Tibial nerve (tissue), 4 donors: Measurements from ENCODE around the gene DOC2B. TPM values are rescaled to one million over a fixed set of nuclear protein-coding genes. Genes with fewer than 3 reads are reported as not detected.

Source experiments
- DNase-seq, 2 donors: peaks; one replicate each; pipeline ENCODE4 v3.0.0-alpha.2; 2019; ENCODE audit warnings: low spot score in 2 of 2
- H3K27ac ChIP-seq, 4 donors: fragments of 200-600 bp; sonication (generic) in 3 of 4; one replicate each; pipeline ENCODE4 v1.5.1; 2017 to 2019; ENCODE audit warnings: mild to moderate bottlenecking in 1 of 4
- H3K27me3 ChIP-seq, 2 donors: fragments of 200-600 bp; sonication (generic) in 1 of 2; one replicate each; pipeline versions ENCODE4 v1.5.1 to v1.6.0; 2017 to 2019
- H3K36me3 ChIP-seq, 3 donors: fragments of 200-600 bp; sonication (generic); one replicate each; pipeline ENCODE4 v1.5.1; 2018 to 2019
- H3K4me1 ChIP-seq, 4 donors: fragments of 200-600 bp; sonication (generic) in 3 of 4; one replicate each; pipeline ENCODE4 v1.5.1; 2017 to 2019
- H3K4me3 ChIP-seq, 4 donors: fragments of 200-600 bp; sonication (generic) in 3 of 4; one replicate each; pipeline ENCODE4 v1.5.1; 2017 to 2019; ENCODE audit warnings: mild to moderate bottlenecking in 1 of 4, moderate library complexity in 1 of 4
- H3K9me3 ChIP-seq, 4 donors: fragments of 200-600 bp; sonication (generic) in 3 of 4; one replicate each; pipeline ENCODE4 v1.5.1; 2017 to 2019
- EP300 ChIP-seq, 2 donors: sonication (generic); formaldehyde crosslinking; IDR thresholded peaks; one replicate each; pipeline ENCODE4 v1.6.1; 2017; ENCODE audit warnings: antibody characterized with exemption in 2 of 2, mild to moderate bottlenecking in 1 of 2
- POLR2A ChIP-seq, 2 donors: fragments of 450-650 bp; IDR thresholded peaks; one replicate each; pipeline ENCODE4 v1.6.1; 2017; ENCODE audit warnings: antibody characterized with exemption in 2 of 2, mild to moderate bottlenecking in 2 of 2, moderate library complexity in 2 of 2
- WGBS, 2 donors: methylation state at CpG; one replicate each; pipeline ENCODE4 v1.1.5; 2018; 5-methylcytosine and 5-hydroxymethylcytosine counted together
- total RNA-seq, 4 donors: library from RNA; depleted of rRNA; stranded (reverse); fragments of >200 nt; gene quantifications; one replicate each; pipeline ENCODE4 v1.1.0, GENCODE V29; 2016
- TF ChIP-seq, protein P1 (sequence below), 5 experiments: fragments of 200-600 bp in 3 of 5; fragments of 450-650 bp in 2 of 5; sonication (generic) in 3 of 5; IDR thresholded peaks; one replicate each; pipeline ENCODE4 v1.5.1; 2016 to 2019; ENCODE audit warnings: antibody characterized with exemption in 5 of 5, mild to moderate bottlenecking in 3 of 5, moderate library complexity in 2 of 5

DOC2B gene
- total RNA-seq, 4 donors from 2014 or later, result 11.7 to 29.4 (median 16.0) TPM

DNA sequence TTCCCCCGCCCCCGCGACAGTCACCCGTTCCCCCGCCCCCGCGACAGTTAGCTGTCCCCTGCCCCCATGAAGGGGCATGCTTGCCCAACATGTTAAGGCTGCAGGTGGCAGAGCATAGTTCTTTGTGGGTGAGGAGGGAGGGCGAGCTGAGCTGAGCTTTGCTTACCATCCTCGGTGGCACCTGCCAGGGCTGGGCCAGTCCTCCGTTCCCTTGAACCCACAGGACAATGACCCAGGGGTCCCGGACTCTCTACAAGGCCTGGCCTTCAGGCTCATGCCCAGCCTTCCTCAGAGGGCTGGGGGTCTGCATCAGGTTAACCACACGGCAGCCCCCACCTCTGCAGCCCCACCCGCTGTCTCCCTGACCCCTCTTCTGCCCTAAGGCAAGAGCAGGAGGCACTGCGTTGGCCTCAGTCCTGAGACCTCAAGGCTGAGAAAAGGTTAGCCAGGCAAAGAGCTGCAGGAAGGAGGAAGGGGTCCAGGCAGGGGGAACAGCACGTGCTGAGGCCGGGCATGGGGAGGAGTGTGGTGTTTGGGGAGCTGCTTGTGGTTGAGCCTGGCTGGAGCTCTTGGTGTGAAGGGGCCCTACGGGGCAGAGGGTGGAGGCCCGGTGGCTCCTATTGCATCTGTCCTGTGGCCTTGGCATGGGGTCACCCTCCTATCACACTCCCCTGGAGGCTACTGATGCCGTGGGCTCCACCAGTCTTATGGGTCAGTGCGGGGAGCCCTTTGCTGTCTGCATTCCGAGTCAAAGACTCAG lies 11.4 kb upstream of the DOC2B start:
- Histone ChIP-seq H3K27ac (no peak overlapping the region), H3K9me3 (no peaks in the 10 kb centered on the region), H3K36me3 (no peaks in the 10 kb centered on the region), H3K27me3 (peaks cover 0 to 24% of the 10 kb centered on the region in 2 donors), H3K4me1 (no peaks in the 10 kb centered on the region), H3K4me3 (no peak overlapping the region)
- no peak for DNase-seq
- 73 to 84% methylated on average over 10 to 14 of the region's 21 CpGs for WGBS, 2 donors
- TF ChIP-seq, protein P1, sequence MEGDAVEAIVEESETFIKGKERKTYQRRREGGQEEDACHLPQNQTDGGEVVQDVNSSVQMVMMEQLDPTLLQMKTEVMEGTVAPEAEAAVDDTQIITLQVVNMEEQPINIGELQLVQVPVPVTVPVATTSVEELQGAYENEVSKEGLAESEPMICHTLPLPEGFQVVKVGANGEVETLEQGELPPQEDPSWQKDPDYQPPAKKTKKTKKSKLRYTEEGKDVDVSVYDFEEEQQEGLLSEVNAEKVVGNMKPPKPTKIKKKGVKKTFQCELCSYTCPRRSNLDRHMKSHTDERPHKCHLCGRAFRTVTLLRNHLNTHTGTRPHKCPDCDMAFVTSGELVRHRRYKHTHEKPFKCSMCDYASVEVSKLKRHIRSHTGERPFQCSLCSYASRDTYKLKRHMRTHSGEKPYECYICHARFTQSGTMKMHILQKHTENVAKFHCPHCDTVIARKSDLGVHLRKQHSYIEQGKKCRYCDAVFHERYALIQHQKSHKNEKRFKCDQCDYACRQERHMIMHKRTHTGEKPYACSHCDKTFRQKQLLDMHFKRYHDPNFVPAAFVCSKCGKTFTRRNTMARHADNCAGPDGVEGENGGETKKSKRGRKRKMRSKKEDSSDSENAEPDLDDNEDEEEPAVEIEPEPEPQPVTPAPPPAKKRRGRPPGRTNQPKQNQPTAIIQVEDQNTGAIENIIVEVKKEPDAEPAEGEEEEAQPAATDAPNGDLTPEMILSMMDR (IDR thresholded peaks at IDR 0.05), result no peak
- no peak for TF ChIP-seq POLR2A (IDR thresholded peaks at IDR 0.05)

DNA sequence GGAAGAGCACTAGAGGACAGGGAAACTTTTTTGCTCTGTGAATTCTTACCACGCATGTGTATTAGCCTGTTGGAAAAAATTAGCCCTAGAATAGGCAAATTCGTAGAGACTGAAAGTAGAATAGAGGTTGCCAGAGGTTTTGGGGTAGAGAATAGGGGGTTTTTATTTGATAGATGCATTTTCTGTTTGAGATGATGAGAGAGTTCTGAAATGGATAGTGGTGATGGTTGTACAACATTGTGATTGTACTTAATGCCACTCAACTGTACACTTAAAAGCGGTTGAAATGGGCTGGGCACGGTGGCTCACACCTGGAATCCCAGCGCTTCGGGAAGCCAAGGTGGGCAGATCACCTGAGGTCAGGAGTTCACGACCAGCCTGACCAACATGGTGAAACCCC lies 8.0 kb upstream of the DOC2B start:
- no peak overlapping the region for H3K27ac ChIP-seq
- no peaks in the 10 kb centered on the region for H3K4me1 ChIP-seq
- H3K36me3 ChIP-seq, result no peaks in the 10 kb centered on the region
- H3K9me3 ChIP-seq, result no peaks in the 10 kb centered on the region
- H3K4me3 ChIP-seq, result no peak overlapping the region
- H3K27me3 ChIP-seq, result peaks cover 0 to 11% of the 10 kb centered on the region in 2 donors
- WGBS, 2 donors, result 78% methylated on average over 7 of the region's 7 CpGs
- no peak for TF ChIP-seq EP300 (IDR thresholded peaks at IDR 0.05)
- no peak for TF ChIP-seq POLR2A (IDR thresholded peaks at IDR 0.05)
- TF ChIP-seq, protein P1 (IDR thresholded peaks at IDR 0.05), result no peak
- DNase-seq, result no peak

DNA sequence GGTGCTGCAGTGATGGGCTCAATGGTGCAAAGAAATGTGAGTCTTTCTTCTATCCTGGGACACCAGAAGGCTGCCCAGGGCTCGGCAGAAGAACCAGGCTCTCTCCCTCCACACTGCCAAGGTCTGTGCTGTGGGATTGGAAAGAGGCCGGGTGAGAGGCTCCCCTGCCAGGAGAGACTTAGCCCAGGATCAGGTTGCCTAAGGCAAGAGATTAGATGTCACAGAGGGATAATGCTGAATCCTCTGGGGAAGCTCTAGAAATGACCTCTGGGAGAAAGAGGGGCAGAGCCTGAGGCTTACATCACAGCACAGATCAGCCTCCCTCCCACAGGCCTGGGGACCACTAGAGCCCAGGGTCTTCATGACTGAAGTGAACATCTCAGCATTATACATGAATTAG lies 5.7 kb upstream of the DOC2B start:
- Histone ChIP-seq H3K27ac (no peak overlapping the region), H3K27me3 (peaks cover 0 to 22% of the 10 kb centered on the region in 2 donors), H3K36me3 (no peaks in the 10 kb centered on the region), H3K4me1 (peaks cover 0 to under 1% (median 0%) of the 10 kb centered on the region in 4 donors), H3K4me3 (no peak overlapping the region), H3K9me3 (no peaks in the 10 kb centered on the region)
- DNase-seq, result no peak
- WGBS, 2 donors, result 50 to 54% methylated on average over 2 of the region's 2 CpGs
- TF ChIP-seq POLR2A (IDR thresholded peaks at IDR 0.05) (no peak), EP300 (IDR thresholded peaks at IDR 0.05) (no peak)
- TF ChIP-seq, protein P1 (IDR thresholded peaks at IDR 0.05), result no peak

DNA sequence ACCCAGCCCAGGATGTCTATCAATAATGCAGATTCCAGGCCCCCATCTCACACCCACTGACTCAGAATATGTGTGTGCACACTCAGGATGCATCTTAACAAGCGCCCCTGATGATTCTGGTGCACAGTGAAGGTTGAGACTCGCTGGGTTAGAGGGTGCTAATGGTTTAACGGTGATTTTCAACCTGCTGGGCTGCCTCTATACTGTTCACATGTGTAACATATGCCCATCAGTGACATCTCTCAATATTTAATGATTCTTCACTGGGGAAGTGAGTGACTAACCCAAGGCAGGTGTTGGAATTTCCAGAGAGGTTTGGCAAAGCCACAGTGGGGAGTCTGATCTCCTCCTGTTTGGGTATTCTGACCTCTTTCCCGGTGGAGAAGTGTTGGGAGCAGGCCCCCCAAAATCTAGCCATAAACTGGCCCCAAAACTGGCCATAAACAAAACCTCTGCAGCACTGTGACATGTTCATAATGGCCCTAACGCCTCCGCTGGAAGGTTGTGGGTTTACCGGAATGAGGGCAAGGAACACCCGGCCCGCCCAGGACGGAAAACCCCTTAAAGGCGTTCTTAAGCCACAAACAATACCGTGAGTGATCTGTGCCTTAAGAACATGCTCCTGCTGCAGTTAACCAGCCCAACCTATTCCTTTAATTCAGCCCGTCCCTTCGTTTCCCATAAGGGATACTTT lies 4.1 kb upstream of the DOC2B start:
- Histone ChIP-seq H3K9me3 (no peaks in the 10 kb centered on the region), H3K4me3 (no peak overlapping the region), H3K27ac (no peak overlapping the region), H3K4me1 (peaks cover 0 to 12% (median 0%) of the 10 kb centered on the region in 4 donors), H3K27me3 (peaks cover 0 to 26% of the 10 kb centered on the region in 2 donors), H3K36me3 (no peaks in the 10 kb centered on the region)
- DNase-seq, result no peak
- WGBS, 2 donors, result 50% methylated on average over 14 of the region's 14 CpGs
- TF ChIP-seq, protein P1 (IDR thresholded peaks at IDR 0.05), result no peak
- no peak for TF ChIP-seq EP300 (IDR thresholded peaks at IDR 0.05)
- no peak for TF ChIP-seq POLR2A (IDR thresholded peaks at IDR 0.05)

DNA sequence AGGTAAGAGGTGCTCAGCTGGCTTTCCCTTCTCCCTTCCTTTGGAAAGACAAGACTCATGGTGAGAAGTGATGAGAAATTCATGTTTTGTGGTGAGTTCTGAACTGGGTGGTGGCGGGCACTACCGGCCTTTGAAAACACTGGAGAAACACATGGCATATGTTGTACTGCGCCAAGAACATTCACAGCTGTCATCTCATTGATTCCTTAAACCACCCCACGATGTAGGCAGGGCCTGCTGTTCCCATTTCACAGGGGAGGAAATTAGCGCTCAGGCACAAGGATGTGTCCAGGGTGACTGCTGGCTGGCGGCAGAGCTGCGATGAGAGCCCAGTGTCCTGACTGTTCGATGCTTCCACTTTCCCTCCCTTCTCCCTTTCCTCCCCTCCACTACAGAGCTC lies 1.6 kb upstream of the DOC2B start:
- H3K36me3 ChIP-seq, result no peaks in the 10 kb centered on the region
- no peaks in the 10 kb centered on the region for H3K9me3 ChIP-seq
- H3K27me3 ChIP-seq, result peaks cover 0 to 49% of the 10 kb centered on the region in 2 donors
- no peak for DNase-seq
- H3K4me3 ChIP-seq, result no peak overlapping the region
- TF ChIP-seq, protein P1 (IDR thresholded peaks at IDR 0.05), result no peak
- TF ChIP-seq EP300 (IDR thresholded peaks at IDR 0.05) (no peak), POLR2A (IDR thresholded peaks at IDR 0.05) (no peak)
- H3K4me1 ChIP-seq, result peaks cover 0 to 34% (median 0%) of the 10 kb centered on the region in 4 donors
- WGBS, 2 donors, result 64 to 81% methylated on average over 8 of the region's 8 CpGs
- no peak overlapping the region for H3K27ac ChIP-seq
